SK-N-SH treated with all-trans-retinoic acid at 6 μM for 48 hours (cell line): ENCODE data around the gene TGFB2.

Experiments
- CSDC2 ChIP-seq: fragments of 250-450 bp; sonication (Bioruptor Pico); IDR thresholded peaks from 2 replicates; pipeline ENCODE4 v1.5.0; 2020; ENCODE audit warnings: mild to moderate bottlenecking, moderate library complexity
- TSHZ2 ChIP-seq: fragments of 250-450 bp; sonication (Bioruptor Pico); IDR thresholded peaks from 2 replicates; pipeline ENCODE4 v1.5.0; 2020; ENCODE audit warnings: mild to moderate bottlenecking, moderate library complexity
- ZNF70 ChIP-seq: fragments of 450-650 bp; formaldehyde crosslinking; IDR thresholded peaks from 2 replicates; pipeline ENCODE4 v1.5.0; 2020; ENCODE audit warnings: mild to moderate bottlenecking, moderate library complexity
- ZNF8 ChIP-seq: fragments of 450-650 bp; formaldehyde crosslinking; IDR thresholded peaks from 2 replicates; pipeline ENCODE4 v1.5.0; 2020; ENCODE audit warnings: mild to moderate bottlenecking, moderate library complexity

DNA sequence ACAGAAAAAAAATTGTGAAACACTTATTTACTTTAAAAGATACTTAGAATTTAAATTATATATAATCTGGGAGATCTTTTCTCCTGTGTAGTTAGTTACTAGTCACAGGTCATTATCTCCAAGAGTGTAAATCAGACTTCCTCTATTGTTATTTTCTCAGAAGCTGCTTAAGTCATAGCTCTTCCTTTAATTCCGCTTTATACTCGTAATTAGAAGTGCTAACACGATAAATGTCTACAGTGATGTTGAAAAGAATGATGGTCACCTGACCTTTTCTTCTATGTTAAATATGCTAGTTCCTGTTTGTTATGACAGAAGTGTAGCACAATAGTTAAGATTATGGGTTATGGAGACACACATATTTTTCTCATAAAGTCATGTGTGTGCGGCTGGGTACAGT, 123.6 kb downstream of the TGFB2 start:
- TF ChIP-seq ZNF8 (CRISPR knock-in tag) (no peak), ZNF70 (CRISPR knock-in tag) (no peak), CSDC2 (CRISPR knock-in tag) (no peak), TSHZ2 (CRISPR knock-in tag) (no peak)
